Measurements from ENCODE around the gene CCDC157. TPM values are rescaled to one million over a fixed set of nuclear protein-coding genes. Genes with fewer than 3 reads are reported as not detected.

Gene CCDC157
- total RNA-seq, 1 experiment from 2014 or later, result 1.1 TPM

DNA sequence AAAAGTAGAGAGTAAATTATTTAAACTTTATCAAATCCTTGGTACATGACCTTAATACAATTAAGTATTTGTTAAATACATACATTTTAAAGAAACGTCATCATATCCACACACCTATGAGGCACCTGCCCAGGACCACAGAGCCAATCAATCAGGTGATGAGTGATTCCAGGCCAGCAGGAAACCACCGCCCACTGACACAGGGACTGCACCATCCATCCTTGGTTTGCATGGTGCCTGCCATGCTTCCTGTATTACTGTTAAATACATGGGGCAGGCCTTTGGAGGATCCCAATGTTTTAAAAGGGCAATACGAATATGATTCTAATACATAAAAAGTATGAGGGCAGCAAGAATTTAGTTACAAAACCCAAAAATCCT, 23.1 kb upstream of the CCDC157 start:
- intact Hi-C loops (cut with micrococcal nuclease), result no loop called here
- Mint-ChIP-seq H3K27ac (ENCODE audit: low read depth, unreplicated experiment) (no peak overlapping the region), H3K4me3 (ENCODE audit: unreplicated experiment) (no peak overlapping the region), H3K4me1 (ENCODE audit: insufficient read depth, unreplicated experiment) (no peaks in the 10 kb centered on the region), H3K36me3 (ENCODE audit: insufficient read depth, unreplicated experiment) (peaks cover 62% of the 10 kb centered on the region), H3K9me3 (ENCODE audit: unreplicated experiment) (no peaks in the 10 kb centered on the region), H3K27me3 (ENCODE audit: insufficient read depth, unreplicated experiment) (no peaks in the 10 kb centered on the region)
- TF ChIP-seq CTCF (IDR thresholded peaks at IDR 0.05; ENCODE audit: unreplicated experiment), result no peak
- ChIA-PET POLR2A (interaction anchor here (1.6 kb wide), 1 partner anchor 90 kb away, joined by 4 read pairs; no protein-coding TSS in a partner anchor), CTCF (no interaction called here)
- no peak for DNase-seq (ENCODE audit: unreplicated experiment)
- BruUV-seq (replicated peaks), result no TSS peak

GRCh38 chr22:30334646-30335045, 22.2 kb upstream of the CCDC157 start:
- Mint-ChIP-seq H3K4me1 (ENCODE audit: insufficient read depth, unreplicated experiment) (no peaks in the 10 kb centered on the region), H3K27me3 (ENCODE audit: insufficient read depth, unreplicated experiment) (no peaks in the 10 kb centered on the region), H3K27ac (ENCODE audit: low read depth, unreplicated experiment) (no peak overlapping the region), H3K36me3 (ENCODE audit: insufficient read depth, unreplicated experiment) (peaks cover 71% of the 10 kb centered on the region), H3K9me3 (ENCODE audit: unreplicated experiment) (no peaks in the 10 kb centered on the region), H3K4me3 (ENCODE audit: unreplicated experiment) (no peak overlapping the region)
- ChIA-PET POLR2A (interaction anchor here (0.5 to 1.8 kb wide), 4 partner anchors 10 to 1529 kb away, joined by 3 to 4 read pairs (median 3); no protein-coding TSS in a partner anchor), CTCF (interaction anchor here (0.6 to 1.1 kb wide), 2 partner anchors 17 to 47 kb away, joined by 3 read pairs; no protein-coding TSS in a partner anchor)
- no peak for TF ChIP-seq CTCF (IDR thresholded peaks at IDR 0.05; ENCODE audit: unreplicated experiment)
- intact Hi-C loops (cut with micrococcal nuclease), result no loop called here
- no peak for DNase-seq (ENCODE audit: unreplicated experiment)
- no TSS peak for BruUV-seq (replicated peaks)

GRCh38 chr22:30335236-30335635, 21.6 kb upstream of the CCDC157 start:
- Mint-ChIP-seq H3K27ac (ENCODE audit: low read depth, unreplicated experiment) (no peak overlapping the region), H3K36me3 (ENCODE audit: insufficient read depth, unreplicated experiment) (peaks cover 72% of the 10 kb centered on the region), H3K9me3 (ENCODE audit: unreplicated experiment) (no peaks in the 10 kb centered on the region), H3K4me1 (ENCODE audit: insufficient read depth, unreplicated experiment) (no peaks in the 10 kb centered on the region), H3K4me3 (ENCODE audit: unreplicated experiment) (no peak overlapping the region), H3K27me3 (ENCODE audit: insufficient read depth, unreplicated experiment) (no peaks in the 10 kb centered on the region)
- intact Hi-C loops (cut with micrococcal nuclease), result no loop called here
- DNase-seq (ENCODE audit: unreplicated experiment), result no peak
- TF ChIP-seq CTCF (IDR thresholded peaks at IDR 0.05; ENCODE audit: unreplicated experiment), result no peak
- BruUV-seq (replicated peaks), result no TSS peak
- ChIA-PET CTCF (interaction anchor here (0.6 to 1.2 kb wide), 4 partner anchors 16 to 467 kb away, joined by 3 to 7 read pairs (median 4); no protein-coding TSS in a partner anchor), POLR2A (interaction anchor here (0.9 to 3.0 kb wide), 7 partner anchors 7 to 46 kb away, joined by 3 to 11 read pairs (median 4); partner anchors contain the start of genes CASTOR1, CCDC157, SF3A1 and TBC1D10A)

GRCh38 chr22:30336752-30337460, 19.9 kb upstream of the CCDC157 start:
- DNase-seq (ENCODE audit: unreplicated experiment), result no peak
- peaks cover 69% of the 10 kb centered on the region for H3K36me3 Mint-ChIP-seq (ENCODE audit: insufficient read depth, unreplicated experiment)
- no peak overlapping the region for H3K27ac Mint-ChIP-seq (ENCODE audit: low read depth, unreplicated experiment)
- ChIA-PET CTCF (interaction anchor here (0.6 kb wide), 1 partner anchor 1003 kb away, joined by 3 read pairs; no protein-coding TSS in a partner anchor), POLR2A (interaction anchor here (1.2 to 3.0 kb wide), 3 partner anchors 9 to 48 kb away, joined by 4 to 11 read pairs (median 7); partner anchors contain the start of genes CASTOR1, CCDC157, SF3A1 and TBC1D10A)
- no peak for TF ChIP-seq CTCF (IDR thresholded peaks at IDR 0.05; ENCODE audit: unreplicated experiment)
- no peak overlapping the region for H3K4me3 Mint-ChIP-seq (ENCODE audit: unreplicated experiment)
- no peaks in the 10 kb centered on the region for H3K4me1 Mint-ChIP-seq (ENCODE audit: insufficient read depth, unreplicated experiment)
- intact Hi-C loops (cut with micrococcal nuclease), result no loop called here
- no peaks in the 10 kb centered on the region for H3K27me3 Mint-ChIP-seq (ENCODE audit: insufficient read depth, unreplicated experiment)
- no TSS peak for BruUV-seq (replicated peaks)
- H3K9me3 Mint-ChIP-seq (ENCODE audit: unreplicated experiment), result no peaks in the 10 kb centered on the region
